ENCODE results near the gene DOCK4. TPM values are rescaled to one million over a fixed set of nuclear protein-coding genes. Genes with fewer than 3 reads are reported as not detected.

DOCK4 gene
- total and polyA plus RNA-seq, 2 of the 8 experiments (the other 6 are each of a cell fraction or from before 2014, with no cell fraction given): 5.1 to 23.6 TPM

DNA sequence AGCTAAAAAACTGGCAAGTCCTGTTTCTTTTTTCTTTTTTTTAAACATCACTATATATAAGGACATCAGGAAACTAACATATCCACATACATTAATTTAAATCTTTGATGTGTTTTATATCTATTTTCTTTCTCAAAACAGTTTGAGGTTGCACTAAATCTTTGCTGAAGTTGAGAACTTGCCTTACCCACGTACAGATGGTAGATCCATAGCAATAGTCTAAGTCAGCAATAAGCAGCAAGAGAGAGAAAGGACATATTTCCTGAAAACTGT, 417.2 kb downstream of the DOCK4 start (continued):
- TF ChIP-seq CHD7 (IDR thresholded peaks at IDR 0.05; ENCODE audit: insufficient replicate concordance, low read length) (no peak), TCF12 (IDR thresholded peaks at IDR 0.05; ENCODE audit: low read depth, low read length) (no peak), USF2 (IDR thresholded peaks at IDR 0.05; ENCODE audit: low read length) (no peak)

Measured in H1 (cell line).